ENCODE results near the gene TFR2. TPM values are rescaled to one million over a fixed set of nuclear protein-coding genes. Genes with fewer than 3 reads are reported as not detected.

TFR2 gene
- total and polyA plus RNA-seq, 2 experiments from 2014 or later, result 3.7 to 4.2 TPM

GRCh38 chr7:100670074-100670473, 28.7 kb upstream of the TFR2 start:
- ATAC-seq, result no peak

More at GRCh38 chr7:100670074-100670473, 28.7 kb upstream of the TFR2 start:
- TF ChIP-seq ETS1 (IDR thresholded peaks at IDR 0.05), result no peak
- no peak for TF ChIP-seq EZH2phosphoT487 (IDR thresholded peaks at IDR 0.05; ENCODE audit: unreplicated experiment)
- no peak for TF ChIP-seq EZH2 (IDR thresholded peaks at IDR 0.05; ENCODE audit: low read depth, unreplicated experiment)
- no peak for TF ChIP-seq ZNF331 (CRISPR knock-in tag; IDR thresholded peaks at IDR 0.05; ENCODE audit: low read depth)
- TF ChIP-seq NANOG (IDR thresholded peaks at IDR 0.05; ENCODE audit: borderline replicate concordance), result no peak
- no peak for TF ChIP-seq CTCF (conservative IDR thresholded peaks at IDR 0.05; ENCODE audit: low read depth in 2 of 2)
- no peak for TF ChIP-seq ZNF114 (CRISPR knock-in tag; IDR thresholded peaks at IDR 0.05)
- TF ChIP-seq ZNF462 (CRISPR knock-in tag; IDR thresholded peaks at IDR 0.05), result no peak
- TF ChIP-seq STAT1 (IDR thresholded peaks at IDR 0.05; ENCODE audit: unreplicated experiment), result no peak
- TF ChIP-seq JUNB (IDR thresholded peaks at IDR 0.05; ENCODE audit: unreplicated experiment), result no peak
- no peak for TF ChIP-seq POLR2AphosphoS5 (IDR thresholded peaks at IDR 0.05; ENCODE audit: low read depth)
- no peak for TF ChIP-seq REST (IDR thresholded peaks at IDR 0.05; ENCODE audit: unreplicated experiment)
- TF ChIP-seq CREB1 (CRISPR knock-in tag; IDR thresholded peaks at IDR 0.05; ENCODE audit: low read depth), result no peak
- Histone ChIP-seq H3K9me2 (ENCODE audit: insufficient read depth) (no peaks in the 10 kb centered on the region), H3K4me2 (no peak overlapping the region), H3K27ac (ENCODE audit: low read depth) (no peak overlapping the region), H3K4me1 (ENCODE audit: insufficient read depth) (no peaks in the 10 kb centered on the region), H2AFZ (no peak overlapping the region), H4K20me1 (replicated peaks; ENCODE audit: insufficient read depth) (no peaks in the 10 kb centered on the region), H3K27me3 (ENCODE audit: insufficient read depth) (peaks cover 16% of the 10 kb centered on the region), H3F3A (replicated peaks; ENCODE audit: low read depth) (no peaks in the 10 kb centered on the region), H3K4me3 (no peak overlapping the region), H3K36me3 (ENCODE audit: insufficient read depth) (no peaks in the 10 kb centered on the region), H3K79me2 (replicated peaks; ENCODE audit: insufficient read depth) (no peaks in the 10 kb centered on the region)
- no peaks in the 10 kb centered on the region; the same call in 2 of the 3 replicates for H3K9me3 Mint-ChIP-seq
- H3K36me3 Mint-ChIP-seq (ENCODE audit: low read depth), result no peaks in the 10 kb centered on the region
- no peak for DNase-seq (ENCODE audit: low spot score)
- H3K27ac Mint-ChIP-seq, result no peak overlapping the region
- peaks cover 31% of the 10 kb centered on the region for H3K27me3 Mint-ChIP-seq (ENCODE audit: insufficient read depth, low read depth, poor library complexity)
- H3K4me1 Mint-ChIP-seq, result no peaks in the 10 kb centered on the region
- H3K4me3 Mint-ChIP-seq, result no peak overlapping the region

Data from GM23338 (cell line).